K562 (cell line): Measurements from ENCODE around the gene UVRAG. TPM values are rescaled to one million over a fixed set of nuclear protein-coding genes. Genes with fewer than 3 reads are reported as not detected.
A peak's percentile ranks its signal among the peaks of the same experiment; 100 is the strongest.

Experiments
- ARID1B ChIP-seq: fragments of 450-650 bp; IDR thresholded peaks from 2 replicates; pipeline ENCODE4 v1.6.1; 2016; ENCODE audit warnings: antibody characterized with exemption, mild to moderate bottlenecking, inconsistent platforms
- ATF1 ChIP-seq, 2 experiments: fragments of 450-650 bp in 1 of 2; IDR thresholded peaks; 2 replicates each; pipeline ENCODE4 v1.6.1; 2016; ENCODE audit warnings: missing compliant biosample characterization in 1 of 2, missing genetic modification characterization in 1 of 2
- CBFA2T2 ChIP-seq: fragments of 450-650 bp; conservative IDR thresholded peaks from 2 replicates; pipeline ENCODE4 v1.6.1; 2017; ENCODE audit warnings: mild to moderate bottlenecking
- CREB1 ChIP-seq, 2 experiments: sonication (generic) in 1 of 2; formaldehyde crosslinking in 1 of 2; IDR thresholded peaks; 2 replicates each; pipeline versions ENCODE4 v1.6.1 to v1.8.0; 2012 to 2022; ENCODE audit warnings: inconsistent platforms in 1 of 2, mild to moderate bottlenecking in 1 of 2, missing genetic modification reagents in 1 of 2, moderate library complexity in 1 of 2
- CREM ChIP-seq: IDR thresholded peaks from 2 replicates; pipeline ENCODE4 v1.6.1; 2014; ENCODE audit warnings: antibody characterized with exemption, low read depth
- CXXC5 ChIP-seq: fragments of 250-450 bp; sonication (Bioruptor Pico); IDR thresholded peaks from 2 replicates; pipeline ENCODE4 v1.8.0; 2022; ENCODE audit warnings: inconsistent platforms, mild to moderate bottlenecking, moderate library complexity
- ERF ChIP-seq: fragments of 450-650 bp; formaldehyde crosslinking; IDR thresholded peaks from 2 replicates; pipeline ENCODE4 v1.4.0; 2020; ENCODE audit warnings: mild to moderate bottlenecking, mixed read lengths
- ILK ChIP-seq: fragments of 450-650 bp; IDR thresholded peaks from 2 replicates; pipeline ENCODE4 v1.6.1; 2016; ENCODE audit warnings: missing genetic modification characterization, low read depth, mild to moderate bottlenecking, missing compliant biosample characterization, moderate library complexity, borderline replicate concordance
- IRF2 ChIP-seq: sonication (generic); formaldehyde crosslinking; IDR thresholded peaks from 2 replicates; pipeline ENCODE4 v1.8.1; 2022; ENCODE audit warnings: mild to moderate bottlenecking, missing genetic modification reagents
- KLF6 ChIP-seq: fragments of 250-450 bp; sonication (Bioruptor Pico); IDR thresholded peaks from 2 replicates; pipeline ENCODE4 v1.4.0; 2020; ENCODE audit warnings: mild to moderate bottlenecking, moderate library complexity, borderline replicate concordance
- LARP7 ChIP-seq: fragments of 450-650 bp; IDR thresholded peaks from 2 replicates; pipeline ENCODE4 v1.6.1; 2016
- MCM2 ChIP-seq: fragments of 450-650 bp; IDR thresholded peaks from 2 replicates; pipeline ENCODE4 v1.6.1; 2017; ENCODE audit warnings: low read depth, mild to moderate bottlenecking
- MED1 ChIP-seq: sonication (generic); formaldehyde crosslinking; IDR thresholded peaks from 2 replicates; pipeline ENCODE4 v1.8.1; 2023; ENCODE audit warnings: missing genetic modification reagents, borderline replicate concordance
- MTF1 ChIP-seq: fragments of 250-450 bp; sonication (Bioruptor Pico); IDR thresholded peaks from 2 replicates; pipeline ENCODE4 v1.9.0; 2021; ENCODE audit warnings: moderate library complexity, mild to moderate bottlenecking, inconsistent platforms, borderline replicate concordance
- PHF8 ChIP-seq: fragments of 200-600 bp; sonication (generic); IDR thresholded peaks from 2 replicates; pipeline ENCODE4 v1.6.1; 2012; ENCODE audit warnings: mixed run types, mild to moderate bottlenecking, inconsistent platforms, low read length, moderate library complexity, borderline replicate concordance
- POLR2H ChIP-seq: IDR thresholded peaks from 2 replicates; pipeline ENCODE4 v1.6.1; 2016; ENCODE audit warnings: missing genetic modification characterization, low read depth, mild to moderate bottlenecking, control low read depth, missing compliant biosample characterization, moderate library complexity
- RBM34 ChIP-seq: fragments of 200-400 bp; formaldehyde crosslinking; IDR thresholded peaks from 2 replicates; pipeline ENCODE4 v1.6.1; 2018; ENCODE audit warnings: low read length, borderline replicate concordance; ENCODE audit not compliant: insufficient read depth
- SMAD4 ChIP-seq: fragments of 250-450 bp; sonication (Bioruptor Pico); conservative IDR thresholded peaks from 2 replicates; pipeline ENCODE4 v1.8.0; 2021; ENCODE audit warnings: inconsistent platforms, mild to moderate bottlenecking, moderate library complexity
- SMARCA4 ChIP-seq: fragments of 450-650 bp; IDR thresholded peaks from 2 replicates; pipeline ENCODE4 v1.6.1; 2016
- TAF9B ChIP-seq: fragments of 450-650 bp; IDR thresholded peaks from 2 replicates; pipeline ENCODE4 v1.6.1; 2018; ENCODE audit warnings: mild to moderate bottlenecking; ENCODE audit not compliant: partially characterized antibody
- TAL1 ChIP-seq: fragments of 450-650 bp; IDR thresholded peaks from 2 replicates; pipeline ENCODE4 v1.6.1; 2016; ENCODE audit warnings: mild to moderate bottlenecking
- TEAD4 ChIP-seq, 2 experiments: sonication (generic) in 1 of 2; formaldehyde crosslinking in 1 of 2; IDR thresholded peaks; 2 replicates each; pipeline versions ENCODE4 v1.6.1 to v1.8.0; 2012 to 2022; ENCODE audit warnings: borderline replicate concordance in 1 of 2, inconsistent platforms in 1 of 2, low read length in 1 of 2, mild to moderate bottlenecking in 1 of 2, missing genetic modification reagents in 1 of 2
- ZBED1 ChIP-seq: IDR thresholded peaks from 2 replicates; pipeline ENCODE4 v1.6.1; 2014
- ZNF175 ChIP-seq: fragments of 200-800 bp; sonication (Bioruptor generic); IDR thresholded peaks from 2 replicates; pipeline ENCODE4 v1.6.1; 2016; ENCODE audit warnings: low read depth, mild to moderate bottlenecking, missing genetic modification characterization, missing compliant biosample characterization
- ZNF444 ChIP-seq: fragments of 250-450 bp; sonication (Bioruptor Pico); IDR thresholded peaks from 2 replicates; pipeline ENCODE4 v1.4.0; 2020; ENCODE audit warnings: mild to moderate bottlenecking, moderate library complexity
- polyA plus RNA-seq, 8 experiments: library from polyadenylated mRNA; depleted of rRNA in 4 of 8; stranded (reverse) in 5 of 8; unstranded in 3 of 8; fragments of >200 nt; fragmentation: Nextera tagmentation in 2 of 8; fragmentation: Illumina TruSeq in 1 of 8; extraction: Ambion mirVana in 2 of 8; extraction: Trizol in 1 of 8; gene quantifications; 2 replicates each; pipeline versions ENCODE4 v1.2.1 to v1.2.3, GENCODE V29; 2011 to 2014; ENCODE audit warnings: inconsistent platforms in 1 of 8, missing spikeins in 1 of 8
- total RNA-seq, 7 experiments: library from RNA; depleted of rRNA in 6 of 7; stranded (reverse); fragments of >200 nt in 6 of 7; fragmentation: Illumina TruSeq in 2 of 7; extraction: Trizol in 2 of 7; gene quantifications; 2 replicates each; pipeline versions ENCODE4 v1.2.1 to v1.2.3, GENCODE V29; 2011 to 2021; ENCODE audit warnings: low replicate concordance in 1 of 7
- TF ChIP-seq, protein P1 (sequence below): fragments of 450-650 bp; formaldehyde crosslinking; IDR thresholded peaks from 2 replicates; pipeline ENCODE4 v1.4.0; 2022; ENCODE audit warnings: missing genetic modification characterization
- TF ChIP-seq, protein P2 (sequence below): sonication (generic); formaldehyde crosslinking; IDR thresholded peaks from 2 replicates; pipeline ENCODE4 v1.8.0; 2022; ENCODE audit warnings: missing genetic modification reagents, mild to moderate bottlenecking, moderate library complexity, borderline replicate concordance
- TF ChIP-seq, protein P3 (sequence below): fragments of 250-450 bp; sonication (Bioruptor Pico); IDR thresholded peaks from 2 replicates; pipeline ENCODE4 v1.4.0; 2020

The UVRAG gene
- total and polyA plus RNA-seq, 9 of the 15 experiments (the other 6 are each of a cell fraction or from before 2014, with no cell fraction given) = 3.1 to 17.8 (median 12.4) TPM

DNA sequence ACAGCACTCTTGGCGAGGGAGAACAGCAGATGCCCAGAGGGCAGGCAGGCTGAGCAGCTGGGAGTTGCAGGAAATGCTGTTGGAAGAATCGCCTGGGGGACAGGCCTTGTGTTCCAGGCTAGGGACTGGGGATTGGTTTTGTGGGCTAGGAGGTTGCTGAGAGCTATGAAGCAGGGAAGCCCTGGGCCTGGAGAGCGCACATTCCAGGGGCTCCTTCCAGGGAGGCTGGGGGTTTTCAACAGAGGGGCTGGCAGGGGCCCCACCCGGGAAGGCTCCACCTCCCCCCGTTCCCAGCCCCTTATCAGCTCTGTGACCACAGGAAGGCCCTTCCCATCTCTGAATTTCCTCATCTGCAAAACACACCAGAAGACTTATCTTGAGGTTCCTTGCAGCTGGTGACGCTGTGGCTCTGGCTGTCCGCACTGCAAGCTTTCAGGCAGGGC lies 369.6 kb downstream of the UVRAG start (continued):
- no peak for TF ChIP-seq PHF8
- no peak for TF ChIP-seq MTF1
- 0 out of 2 replicates have a peak, but pooled peaks have one; percentile 22 for TF ChIP-seq SMAD4
- TF ChIP-seq ERF (CRISPR knock-in tag) = no peak
- peak; percentile 71 for TF ChIP-seq ARID1B
- TF ChIP-seq KLF6 (CRISPR knock-in tag) = no peak
- TF ChIP-seq ZBED1 = 0 out of 2 replicates have a peak, but pooled peaks have one; percentile 35
- no peak for TF ChIP-seq CXXC5 (CRISPR knock-in tag)
- TF ChIP-seq, protein P1, sequence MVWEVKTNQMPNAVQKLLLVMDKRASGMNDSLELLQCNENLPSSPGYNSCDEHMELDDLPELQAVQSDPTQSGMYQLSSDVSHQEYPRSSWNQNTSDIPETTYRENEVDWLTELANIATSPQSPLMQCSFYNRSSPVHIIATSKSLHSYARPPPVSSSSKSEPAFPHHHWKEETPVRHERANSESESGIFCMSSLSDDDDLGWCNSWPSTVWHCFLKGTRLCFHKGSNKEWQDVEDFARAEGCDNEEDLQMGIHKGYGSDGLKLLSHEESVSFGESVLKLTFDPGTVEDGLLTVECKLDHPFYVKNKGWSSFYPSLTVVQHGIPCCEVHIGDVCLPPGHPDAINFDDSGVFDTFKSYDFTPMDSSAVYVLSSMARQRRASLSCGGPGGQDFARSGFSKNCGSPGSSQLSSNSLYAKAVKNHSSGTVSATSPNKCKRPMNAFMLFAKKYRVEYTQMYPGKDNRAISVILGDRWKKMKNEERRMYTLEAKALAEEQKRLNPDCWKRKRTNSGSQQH (CRISPR knock-in tag) = no peak
- no peak for TF ChIP-seq ATF1 (CRISPR knock-in tag; IDR thresholded peaks at IDR 0.05)
- TF ChIP-seq ATF1 (tag; IDR thresholded peaks at IDR 0.05) = 0 out of 2 replicates have a peak, but pooled peaks have one; percentile 53
- TF ChIP-seq TEAD4 (IDR thresholded peaks at IDR 0.05; ENCODE audit: low read length) = peak; percentile 36; the same call in 1 of the 2 replicates
- TF ChIP-seq TEAD4 (CRISPR knock-in tag; IDR thresholded peaks at IDR 0.05; ENCODE audit: borderline replicate concordance) = no peak
- TF ChIP-seq POLR2H (tag) = no peak
- TF ChIP-seq MED1 = no peak
- no peak for TF ChIP-seq ZNF175 (CRISPR knock-in tag)
- no peak for TF ChIP-seq RBM34
- no peak for TF ChIP-seq ILK (tag)
- TF ChIP-seq TAL1 = peak; percentile 27; the same call in 1 of the 2 replicates
- TF ChIP-seq CBFA2T2 = peak; percentile 51; the same call in 1 of the 2 replicates
- TF ChIP-seq CREB1 (IDR thresholded peaks at IDR 0.05) = no peak
- TF ChIP-seq CREB1 (CRISPR knock-in tag; IDR thresholded peaks at IDR 0.05) = no peak
- TF ChIP-seq IRF2 (CRISPR knock-in tag) = no peak
- 0 out of 2 replicates have a peak, but pooled peaks have one; percentile 37 for TF ChIP-seq SMARCA4
- TF ChIP-seq, protein P2, sequence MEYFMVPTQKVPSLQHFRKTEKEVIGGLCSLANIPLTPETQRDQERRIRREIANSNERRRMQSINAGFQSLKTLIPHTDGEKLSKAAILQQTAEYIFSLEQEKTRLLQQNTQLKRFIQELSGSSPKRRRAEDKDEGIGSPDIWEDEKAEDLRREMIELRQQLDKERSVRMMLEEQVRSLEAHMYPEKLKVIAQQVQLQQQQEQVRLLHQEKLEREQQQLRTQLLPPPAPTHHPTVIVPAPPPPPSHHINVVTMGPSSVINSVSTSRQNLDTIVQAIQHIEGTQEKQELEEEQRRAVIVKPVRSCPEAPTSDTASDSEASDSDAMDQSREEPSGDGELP = peak; percentile 46; the same call in 1 of the 2 replicates
- no peak for TF ChIP-seq MCM2
- TF ChIP-seq, protein P3, sequence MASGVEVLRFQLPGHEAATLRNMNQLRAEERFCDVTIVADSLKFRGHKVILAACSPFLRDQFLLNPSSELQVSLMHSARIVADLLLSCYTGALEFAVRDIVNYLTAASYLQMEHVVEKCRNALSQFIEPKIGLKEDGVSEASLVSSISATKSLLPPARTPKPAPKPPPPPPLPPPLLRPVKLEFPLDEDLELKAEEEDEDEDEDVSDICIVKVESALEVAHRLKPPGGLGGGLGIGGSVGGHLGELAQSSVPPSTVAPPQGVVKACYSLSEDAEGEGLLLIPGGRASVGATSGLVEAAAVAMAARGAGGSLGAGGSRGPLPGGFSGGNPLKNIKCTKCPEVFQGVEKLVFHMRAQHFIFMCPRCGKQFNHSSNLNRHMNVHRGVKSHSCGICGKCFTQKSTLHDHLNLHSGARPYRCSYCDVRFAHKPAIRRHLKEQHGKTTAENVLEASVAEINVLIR (CRISPR knock-in tag) = 0 out of 2 replicates have a peak, but pooled peaks have one; percentile 39
- TF ChIP-seq TAF9B = no peak
- TF ChIP-seq LARP7 = no peak
- TF ChIP-seq ZNF444 (CRISPR knock-in tag) = no peak
- TF ChIP-seq CREM = peak; percentile 41; the same call in 1 of the 2 replicates
